Astrocyte (in vitro differentiated cells and primary cell): ENCODE results near the gene WDR20. TPM values are rescaled to one million over a fixed set of nuclear protein-coding genes. Genes with fewer than 3 reads are reported as not detected.
"Not testable (repeated sequence)": the region's sequence is repeated elsewhere in the genome, so short reads cannot be mapped to it uniquely, and the experiment has no call there.

Source experiments
- DNase-seq: peaks from one replicate; pipeline ENCODE4 v3.0.0-alpha.2; 2010; ENCODE audit warnings: low read depth
- FAIRE-seq: peaks from 2 replicates; lab custom pipeline; 2011; peaks lifted over from hg19 to GRCh38; lab: Jason Lieb, UNC
- H2AFZ ChIP-seq: 2 replicates; pipeline ENCODE4 v1.6.0; 2012; ENCODE audit warnings: low read depth, low read length, inconsistent platforms
- H3K27ac ChIP-seq: 2 replicates; pipeline ENCODE4 v1.5.1; 2011; ENCODE audit warnings: low read depth, low read length, inconsistent platforms
- H3K27me3 ChIP-seq: 2 replicates; pipeline ENCODE4 v1.6.0; 2011; ENCODE audit warnings: low read length, inconsistent platforms; ENCODE audit not compliant: insufficient read depth
- H3K36me3 ChIP-seq: 2 replicates; pipeline ENCODE4 v1.5.1; 2011; ENCODE audit warnings: low read length, inconsistent platforms; ENCODE audit not compliant: insufficient read depth
- H3K4me1 ChIP-seq: 2 replicates; pipeline ENCODE4 v1.5.1; 2011; ENCODE audit warnings: low read length, inconsistent platforms; ENCODE audit not compliant: insufficient read depth
- H3K4me2 ChIP-seq: 2 replicates; pipeline ENCODE4 v1.6.0; 2012; ENCODE audit warnings: low read length, inconsistent platforms
- H3K4me3 ChIP-seq: 2 replicates; pipeline ENCODE4 v1.5.1; 2011; ENCODE audit warnings: low read depth, mild to moderate bottlenecking, low read length, inconsistent platforms; ENCODE audit not compliant: insufficient read depth
- H3K79me2 ChIP-seq: 2 replicates; pipeline ENCODE4 v1.6.0; 2012; ENCODE audit warnings: mild to moderate bottlenecking, low read length, inconsistent platforms; ENCODE audit not compliant: insufficient read depth
- H3K9ac ChIP-seq: 2 replicates; pipeline ENCODE4 v1.6.0; 2012; ENCODE audit warnings: mild to moderate bottlenecking, low read length, inconsistent platforms
- H3K9me3 ChIP-seq: 2 replicates; pipeline ENCODE4 v1.5.1; 2012; ENCODE audit warnings: low read depth, mild to moderate bottlenecking, low read length, inconsistent platforms; ENCODE audit not compliant: insufficient read depth
- H4K20me1 ChIP-seq: 2 replicates; pipeline ENCODE4 v1.6.0; 2012; ENCODE audit warnings: low read length, inconsistent platforms; ENCODE audit not compliant: insufficient read depth
- H3K27ac Mint-ChIP-seq: one replicate; pipeline ENCODE4 v1.8.0; 2021; ENCODE audit warnings: mild to moderate bottlenecking, mixed read lengths; ENCODE audit not compliant: unreplicated experiment
- H3K27me3 Mint-ChIP-seq: one replicate; pipeline ENCODE4 v1.8.0; 2021; ENCODE audit warnings: low read depth, mixed read lengths; ENCODE audit not compliant: unreplicated experiment
- H3K36me3 Mint-ChIP-seq: one replicate; pipeline ENCODE4 v1.8.0; 2021; ENCODE audit warnings: low read depth, mixed read lengths; ENCODE audit not compliant: unreplicated experiment
- H3K4me1 Mint-ChIP-seq: one replicate; pipeline ENCODE4 v1.8.0; 2021; ENCODE audit warnings: low read depth, mixed read lengths; ENCODE audit not compliant: unreplicated experiment
- H3K4me3 Mint-ChIP-seq: one replicate; pipeline ENCODE4 v1.8.0; 2021; ENCODE audit warnings: mild to moderate bottlenecking, moderate library complexity, mixed read lengths; ENCODE audit not compliant: unreplicated experiment
- H3K9me3 Mint-ChIP-seq: one replicate; pipeline ENCODE4 v1.8.0; 2021; ENCODE audit warnings: mild to moderate bottlenecking, mixed read lengths; ENCODE audit not compliant: unreplicated experiment
- EZH2 ChIP-seq: IDR thresholded peaks from 2 replicates; pipeline ENCODE4 v1.6.1; 2012; ENCODE audit warnings: mild to moderate bottlenecking, low read length, inconsistent platforms; ENCODE audit not compliant: insufficient read depth
- total RNA-seq: library from RNA; stranded (reverse); gene quantifications from 2 replicates; pipeline ENCODE4 v1.2.1, GENCODE V29; 2021
- TF ChIP-seq, protein P1 (sequence below): IDR thresholded peaks from 2 replicates; pipeline ENCODE4 v1.5.1; 2011; ENCODE audit warnings: low read depth, mild to moderate bottlenecking, inconsistent platforms, low read length, moderate library complexity; ENCODE audit not compliant: insufficient read depth

The WDR20 gene
- total RNA-seq, 1 donor from 2014 or later, result 23.6 TPM

DNA sequence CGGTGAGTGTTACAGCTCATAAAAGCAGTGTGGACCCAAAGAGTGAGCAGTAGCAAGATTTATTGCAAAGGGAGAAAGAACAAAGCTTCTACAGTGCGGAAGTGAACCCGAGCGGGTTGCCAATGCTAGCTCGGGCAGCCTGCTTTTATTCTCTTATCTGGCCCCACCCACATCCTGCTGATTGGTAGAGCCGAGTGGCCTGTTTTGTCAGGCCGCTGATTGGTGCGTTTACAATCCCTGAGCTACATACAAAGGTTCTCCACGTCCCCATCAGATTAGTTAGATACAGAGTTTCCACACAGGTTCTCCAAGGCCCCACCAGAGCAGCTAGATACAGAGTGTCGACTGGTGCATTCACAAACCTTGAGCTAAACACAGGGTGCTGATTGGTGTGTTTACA, 5.0 kb upstream of the WDR20 start:
- not testable (repeated sequence) for H3K4me3 ChIP-seq, FAIRE-seq, H3K27ac ChIP-seq, H3K4me3 Mint-ChIP-seq, H4K20me1 ChIP-seq, H3K9me3 Mint-ChIP-seq, H3K36me3 ChIP-seq, H3K4me1 ChIP-seq, H3K9me3 ChIP-seq, H3K4me2 ChIP-seq, H2AFZ ChIP-seq, H3K27me3 Mint-ChIP-seq, DNase-seq, H3K79me2 ChIP-seq, H3K4me1 Mint-ChIP-seq, H3K9ac ChIP-seq, H3K27me3 ChIP-seq, H3K27ac Mint-ChIP-seq
- H3K36me3 Mint-ChIP-seq, result peaks cover 15% of the 10 kb centered on the region

DNA sequence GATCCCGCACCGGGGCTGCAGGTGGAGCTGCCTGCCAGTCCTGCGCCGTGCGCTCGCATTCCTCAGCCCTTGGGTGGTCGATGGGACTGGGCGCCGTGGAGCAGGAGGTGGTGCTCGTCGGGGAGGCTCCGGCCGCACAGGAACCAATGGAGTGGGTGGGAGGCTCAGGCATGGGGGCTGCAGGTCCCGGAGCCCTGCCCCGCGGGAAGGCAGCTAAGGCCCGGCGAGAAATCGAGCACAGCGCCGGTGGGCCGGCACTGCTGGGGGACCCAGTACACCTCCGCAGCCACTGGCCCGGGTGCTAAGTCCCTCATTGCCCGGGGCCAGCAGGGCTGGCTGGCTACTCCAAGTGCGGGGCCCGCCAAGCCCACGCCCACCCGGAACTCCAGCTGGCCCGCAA, 4.2 kb upstream of the WDR20 start:
- not testable (repeated sequence) for H3K4me1 ChIP-seq, H3K27ac Mint-ChIP-seq, H3K27me3 Mint-ChIP-seq, H3K36me3 ChIP-seq, H4K20me1 ChIP-seq, H3K9ac ChIP-seq, H3K4me1 Mint-ChIP-seq, H3K27me3 ChIP-seq, DNase-seq, H2AFZ ChIP-seq, FAIRE-seq, H3K79me2 ChIP-seq, H3K4me3 Mint-ChIP-seq, H3K27ac ChIP-seq, H3K9me3 ChIP-seq, H3K4me2 ChIP-seq, H3K4me3 ChIP-seq, H3K9me3 Mint-ChIP-seq
- H3K36me3 Mint-ChIP-seq, result peaks cover 12% of the 10 kb centered on the region

DNA sequence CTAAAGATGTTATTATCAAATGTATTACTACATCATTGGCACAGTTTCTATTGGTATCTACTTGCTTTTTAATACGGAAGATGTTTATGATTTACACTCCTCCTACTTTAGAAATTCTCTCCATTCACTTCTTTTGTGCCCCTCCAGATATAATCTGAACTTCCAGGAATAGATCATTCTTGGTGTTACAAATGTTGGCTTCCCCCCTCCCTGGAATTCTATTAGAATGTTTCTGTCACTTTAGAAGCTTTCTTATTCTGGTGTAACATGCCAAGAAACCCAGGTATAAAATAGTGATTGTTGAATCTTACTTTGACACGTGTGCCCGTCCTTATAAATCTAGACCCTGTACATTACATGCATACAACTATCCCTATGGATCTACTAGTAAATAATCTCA, 1.2 kb upstream of the WDR20 start:
- peaks cover 25% of the 10 kb centered on the region for H4K20me1 ChIP-seq
- H2AFZ ChIP-seq, result peak overlapping the region; percentile 95
- H3K27me3 ChIP-seq, result no peaks in the 10 kb centered on the region
- H3K9me3 ChIP-seq, result no peaks in the 10 kb centered on the region
- peak overlapping the region; percentile 35 for H3K27ac Mint-ChIP-seq
- H3K4me2 ChIP-seq, result peak overlapping the region; percentile 96
- no peak for FAIRE-seq
- TF ChIP-seq, protein P1, sequence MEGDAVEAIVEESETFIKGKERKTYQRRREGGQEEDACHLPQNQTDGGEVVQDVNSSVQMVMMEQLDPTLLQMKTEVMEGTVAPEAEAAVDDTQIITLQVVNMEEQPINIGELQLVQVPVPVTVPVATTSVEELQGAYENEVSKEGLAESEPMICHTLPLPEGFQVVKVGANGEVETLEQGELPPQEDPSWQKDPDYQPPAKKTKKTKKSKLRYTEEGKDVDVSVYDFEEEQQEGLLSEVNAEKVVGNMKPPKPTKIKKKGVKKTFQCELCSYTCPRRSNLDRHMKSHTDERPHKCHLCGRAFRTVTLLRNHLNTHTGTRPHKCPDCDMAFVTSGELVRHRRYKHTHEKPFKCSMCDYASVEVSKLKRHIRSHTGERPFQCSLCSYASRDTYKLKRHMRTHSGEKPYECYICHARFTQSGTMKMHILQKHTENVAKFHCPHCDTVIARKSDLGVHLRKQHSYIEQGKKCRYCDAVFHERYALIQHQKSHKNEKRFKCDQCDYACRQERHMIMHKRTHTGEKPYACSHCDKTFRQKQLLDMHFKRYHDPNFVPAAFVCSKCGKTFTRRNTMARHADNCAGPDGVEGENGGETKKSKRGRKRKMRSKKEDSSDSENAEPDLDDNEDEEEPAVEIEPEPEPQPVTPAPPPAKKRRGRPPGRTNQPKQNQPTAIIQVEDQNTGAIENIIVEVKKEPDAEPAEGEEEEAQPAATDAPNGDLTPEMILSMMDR, result no peak
- TF ChIP-seq EZH2, result no peak
- H3K4me3 ChIP-seq, result peak overlapping the region; percentile 87
- peaks cover 9% of the 10 kb centered on the region for H3K36me3 Mint-ChIP-seq
- H3K4me1 Mint-ChIP-seq, result peaks cover 7% of the 10 kb centered on the region
- H3K4me1 ChIP-seq, result peaks cover 14% of the 10 kb centered on the region
- no peak overlapping the region for H3K27ac ChIP-seq
- peaks cover 38% of the 10 kb centered on the region for H3K79me2 ChIP-seq
- peak overlapping the region; percentile 98 for H3K9ac ChIP-seq
- H3K4me3 Mint-ChIP-seq, result peak overlapping the region; percentile 93
- H3K36me3 ChIP-seq, result peaks cover 2% of the 10 kb centered on the region
- DNase-seq, result no peak
- no peaks in the 10 kb centered on the region for H3K27me3 Mint-ChIP-seq
- H3K9me3 Mint-ChIP-seq, result no peaks in the 10 kb centered on the region

DNA sequence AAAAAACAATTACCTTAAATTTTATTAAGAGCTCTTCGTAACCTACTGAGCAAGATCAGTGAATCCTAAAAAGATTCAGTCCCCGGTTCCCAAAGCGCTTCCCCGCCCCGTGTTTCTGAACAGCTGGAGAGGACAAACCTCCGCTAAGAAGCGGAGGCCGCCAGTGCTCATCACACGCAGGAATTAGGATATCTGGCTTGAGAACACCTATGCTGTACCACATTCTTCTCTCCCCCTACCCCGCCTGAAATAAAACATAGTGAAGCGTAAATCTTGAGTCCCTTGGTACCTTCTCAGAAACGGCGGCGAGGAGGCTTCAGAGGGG, 774 bp upstream of the WDR20 start:
- Histone ChIP-seq H3K9me3 (no peaks in the 10 kb centered on the region), H2AFZ (peak overlapping the region; percentile 95), H3K4me1 (peaks cover 14% of the 10 kb centered on the region), H3K27me3 (no peaks in the 10 kb centered on the region), H3K36me3 (peaks cover 2% of the 10 kb centered on the region), H3K27ac (no peak overlapping the region), H4K20me1 (peaks cover 25% of the 10 kb centered on the region), H3K4me3 (peak overlapping the region; percentile 87), H3K79me2 (peaks cover 42% of the 10 kb centered on the region), H3K9ac (peak overlapping the region; percentile 98), H3K4me2 (peak overlapping the region; percentile 96)
- FAIRE-seq, result no peak
- H3K27me3 Mint-ChIP-seq, result no peaks in the 10 kb centered on the region
- H3K36me3 Mint-ChIP-seq, result peaks cover 9% of the 10 kb centered on the region
- no peaks in the 10 kb centered on the region for H3K9me3 Mint-ChIP-seq
- peak overlapping the region; percentile 35 for H3K27ac Mint-ChIP-seq
- H3K4me3 Mint-ChIP-seq, result peak overlapping the region; percentile 93
- no peak for DNase-seq
- peaks cover 7% of the 10 kb centered on the region for H3K4me1 Mint-ChIP-seq
- TF ChIP-seq EZH2, result no peak
- TF ChIP-seq, protein P1, result no peak
